Measurements from ENCODE around the gene ARHGEF16.

The ARHGEF16 gene

DNA sequence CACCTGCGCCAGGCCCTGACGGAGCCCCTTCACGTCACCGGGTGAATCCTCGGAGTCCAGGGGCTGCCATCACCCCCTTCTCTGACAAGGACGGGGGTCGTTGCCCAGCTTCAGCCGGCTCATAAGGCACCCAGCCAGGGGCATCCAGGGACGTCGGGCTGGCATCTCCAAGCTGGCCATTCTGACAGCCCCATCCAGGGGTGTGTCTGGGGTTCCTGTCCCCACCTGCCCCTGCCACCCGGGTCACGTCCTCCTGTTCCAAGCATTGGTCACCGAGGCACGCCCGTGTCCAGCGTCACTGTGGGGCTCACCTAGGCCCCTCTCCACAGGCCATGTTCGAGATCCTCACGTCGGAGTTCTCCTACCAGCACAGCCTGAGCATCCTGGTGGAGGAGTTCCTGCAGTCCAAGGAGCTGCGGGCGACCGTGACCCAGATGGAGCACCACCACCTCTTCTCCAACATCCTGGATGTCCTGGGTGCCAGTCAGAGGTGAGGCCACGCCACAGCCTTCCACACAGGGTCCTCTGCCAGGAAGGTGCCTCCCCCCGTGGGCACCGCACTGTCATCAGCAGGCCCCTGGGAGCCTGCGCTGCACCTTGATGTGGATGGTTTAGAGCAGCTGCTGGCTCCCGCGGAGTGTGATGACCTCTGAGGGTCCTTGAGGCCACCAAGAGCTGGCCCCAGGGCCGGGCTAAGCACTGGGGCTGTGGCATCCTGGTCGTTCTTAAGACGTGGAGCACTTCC is 14.8 kb downstream of the ARHGEF16 start:
- DNase-seq, result no peak

DNA sequence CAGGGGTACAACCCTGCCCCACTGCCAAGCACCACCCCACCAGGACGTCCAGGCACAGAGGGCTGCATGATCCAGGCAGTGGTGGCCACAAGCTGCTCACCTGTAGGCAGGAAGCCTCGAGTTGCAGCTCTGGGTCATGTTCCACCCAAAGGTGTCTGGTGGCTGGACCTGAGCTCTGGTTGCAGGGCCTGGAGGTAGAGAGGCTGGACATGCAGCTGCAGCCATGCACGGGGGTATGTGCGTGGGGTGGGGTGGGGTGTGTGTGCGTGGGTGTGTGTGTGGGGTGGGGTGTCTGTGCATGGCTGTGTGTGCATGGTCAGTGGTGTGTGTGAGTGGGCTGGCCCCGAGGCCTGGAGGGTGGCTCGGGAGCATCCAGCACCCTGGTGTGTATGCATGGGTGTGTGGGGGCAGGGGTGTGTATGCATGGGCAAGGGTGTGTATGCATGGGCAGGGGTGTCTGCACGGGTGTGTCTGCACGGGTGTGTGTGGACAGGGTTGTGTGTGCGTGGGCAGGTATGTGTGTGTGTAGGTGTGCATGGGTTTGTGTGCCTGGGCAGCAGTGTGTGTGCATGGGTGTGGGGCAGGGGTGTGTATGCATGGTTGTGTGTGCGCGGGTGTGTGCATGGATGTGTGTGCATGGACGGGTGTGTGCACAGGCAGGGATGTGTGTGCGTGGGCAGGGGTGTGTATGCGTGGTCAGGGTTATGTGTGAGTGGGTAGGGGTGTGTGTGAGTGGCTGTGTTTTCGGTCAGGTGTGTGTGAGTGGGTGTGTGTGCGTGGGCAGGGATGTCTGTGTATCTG is 15.6 kb downstream of the ARHGEF16 start:
- DNase-seq, result no peak

DNA sequence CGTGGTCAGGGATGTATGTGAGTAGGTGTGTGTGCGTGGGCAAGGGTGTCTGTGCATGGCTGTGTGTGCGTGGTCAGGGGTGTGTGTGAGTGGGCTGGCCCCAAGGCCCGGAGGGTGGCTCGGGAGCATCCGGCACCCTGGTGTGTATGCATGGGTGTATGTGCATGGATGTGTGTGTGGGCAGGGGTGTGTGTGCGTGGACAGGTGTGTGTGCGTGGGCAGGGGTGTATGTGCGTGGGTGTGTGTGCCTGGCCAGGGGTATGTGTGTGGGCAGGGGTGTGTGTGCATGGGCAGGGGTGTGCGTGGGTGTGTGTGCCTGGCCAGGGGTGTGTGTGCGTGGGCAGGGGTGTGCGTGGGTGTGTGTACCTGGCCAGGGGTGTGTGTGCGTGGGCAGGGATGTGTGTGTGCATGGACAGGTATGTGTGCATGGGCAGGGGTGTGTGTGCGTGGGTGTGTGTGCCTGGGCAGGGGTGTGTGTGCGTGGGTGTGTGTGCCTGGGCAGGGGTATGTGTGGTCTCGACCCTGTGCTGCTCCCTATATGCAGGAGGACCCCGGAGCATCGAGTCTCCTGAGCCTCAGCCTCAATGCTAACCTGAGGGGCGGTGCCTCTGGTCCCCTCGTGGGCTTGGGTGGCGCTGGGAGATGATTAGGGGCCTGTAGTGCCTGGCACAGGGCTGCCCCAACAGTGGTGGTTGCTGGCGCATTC is 16.3 kb downstream of the ARHGEF16 start:
- no peak for DNase-seq

DNA sequence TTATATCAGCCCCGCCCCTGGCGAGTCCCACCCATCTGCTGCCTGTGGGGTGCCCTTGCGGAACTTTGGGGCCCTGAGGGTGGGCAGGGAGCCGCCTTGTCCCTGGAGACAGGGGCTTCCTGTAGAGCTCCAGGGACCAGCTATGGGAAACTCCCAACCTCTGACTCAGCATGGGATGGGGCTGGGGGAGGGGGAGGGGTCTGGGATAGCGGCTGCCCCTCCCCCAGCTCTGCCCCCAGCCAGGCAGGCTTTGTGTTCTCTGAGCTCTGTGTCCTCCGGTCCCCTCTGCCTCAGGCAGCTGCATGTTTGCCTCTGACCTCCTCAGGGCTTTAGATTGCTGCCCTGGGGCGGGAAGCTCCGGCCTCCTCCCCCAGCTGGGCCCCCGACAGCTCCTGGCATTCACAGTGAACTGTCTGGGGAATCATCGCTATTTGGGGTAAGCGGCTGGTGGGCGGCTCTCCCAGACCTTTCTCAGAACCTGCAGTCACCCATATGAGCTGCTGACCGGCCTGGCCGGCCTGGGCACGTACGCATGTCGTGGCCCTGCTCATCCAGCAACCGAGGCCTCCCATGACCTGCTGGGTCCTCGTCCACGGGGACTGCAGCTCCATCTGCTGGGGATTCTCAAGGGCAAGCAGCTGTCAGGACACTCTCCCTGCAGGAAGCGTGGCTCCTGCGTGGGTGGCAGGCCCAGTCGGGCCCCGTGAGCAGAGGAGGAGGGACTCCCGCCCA is 17.1 kb downstream of the ARHGEF16 start:
- DNase-seq, result no peak

DNA sequence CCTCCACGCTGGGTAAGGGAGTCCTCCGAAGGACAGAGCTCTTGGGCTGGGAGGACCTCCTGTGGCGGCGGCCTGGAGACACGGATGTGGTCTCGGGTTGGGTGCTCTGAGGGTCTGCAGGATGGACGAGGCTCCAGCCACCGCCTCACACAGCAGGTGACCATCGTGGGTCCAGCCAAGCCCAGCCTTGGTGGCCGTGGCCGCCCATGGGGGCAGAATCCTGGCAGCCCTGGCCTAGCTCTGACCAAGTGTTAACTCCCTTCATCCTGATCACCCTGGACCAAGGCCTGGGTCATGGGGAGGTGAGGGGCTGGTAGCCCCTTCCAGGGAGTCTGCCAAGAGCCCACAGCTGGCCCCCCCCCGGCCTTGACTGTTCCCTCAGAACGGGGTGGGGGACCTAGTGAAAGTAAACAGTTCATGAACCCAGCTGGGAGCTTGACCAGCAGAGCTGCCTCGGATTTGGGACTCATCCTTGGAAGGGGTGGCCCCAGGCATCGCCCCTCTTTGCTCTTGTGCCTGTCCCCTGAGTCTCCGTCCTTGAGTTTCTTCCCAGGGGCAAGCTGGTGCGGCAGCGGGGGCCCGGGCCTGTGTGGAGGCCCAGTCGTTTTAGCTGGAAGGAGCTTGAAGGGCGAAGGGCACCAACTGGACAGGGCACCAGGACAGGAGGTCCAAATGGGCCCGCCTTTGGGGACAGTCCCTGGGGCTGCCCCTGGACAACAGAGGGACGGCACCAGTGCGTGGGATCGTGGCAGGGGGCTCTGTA is 17.8 kb downstream of the ARHGEF16 start:
- no peak for DNase-seq

DNA sequence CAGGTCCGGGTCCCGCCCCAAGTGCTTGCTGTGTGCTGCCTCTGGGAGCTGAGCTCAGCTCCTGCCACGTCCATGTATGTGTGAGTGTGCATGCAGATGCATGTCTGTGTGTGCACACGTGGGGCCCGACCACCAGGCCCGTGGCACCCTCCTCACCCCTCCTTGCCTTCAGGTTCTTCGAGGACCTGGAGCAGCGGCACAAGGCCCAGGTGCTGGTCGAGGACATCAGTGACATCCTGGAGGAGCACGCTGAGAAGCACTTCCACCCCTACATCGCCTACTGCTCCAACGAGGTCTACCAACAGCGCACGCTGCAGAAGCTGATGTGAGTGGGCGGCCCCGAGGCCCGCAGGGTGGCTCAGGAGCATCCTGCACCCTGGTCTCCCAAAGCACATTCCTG is 18.4 kb downstream of the ARHGEF16 start:
- no peak for DNase-seq

DNA sequence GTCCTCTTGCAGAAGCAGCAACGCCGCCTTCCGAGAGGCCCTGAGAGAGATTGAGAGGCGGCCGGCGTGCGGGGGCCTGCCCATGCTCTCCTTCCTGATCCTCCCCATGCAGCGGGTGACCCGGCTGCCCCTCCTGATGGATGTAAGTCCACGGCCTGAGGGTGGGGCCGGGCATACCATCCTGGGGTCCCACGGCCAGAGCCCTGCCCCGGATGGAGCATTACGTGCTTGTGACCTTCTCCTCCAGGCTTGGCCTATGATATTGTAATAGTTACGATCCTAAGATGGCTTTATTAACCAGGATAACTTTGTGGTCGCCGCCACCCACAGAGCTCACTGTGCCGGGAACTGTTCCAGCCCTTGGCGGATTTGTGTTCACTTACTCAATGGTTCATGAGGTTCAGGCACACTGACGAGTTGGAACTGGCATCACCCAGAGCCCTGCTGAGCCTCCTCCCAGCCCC is 18.9 kb downstream of the ARHGEF16 start:
- DNase-seq, result peak; percentile 68

DNA sequence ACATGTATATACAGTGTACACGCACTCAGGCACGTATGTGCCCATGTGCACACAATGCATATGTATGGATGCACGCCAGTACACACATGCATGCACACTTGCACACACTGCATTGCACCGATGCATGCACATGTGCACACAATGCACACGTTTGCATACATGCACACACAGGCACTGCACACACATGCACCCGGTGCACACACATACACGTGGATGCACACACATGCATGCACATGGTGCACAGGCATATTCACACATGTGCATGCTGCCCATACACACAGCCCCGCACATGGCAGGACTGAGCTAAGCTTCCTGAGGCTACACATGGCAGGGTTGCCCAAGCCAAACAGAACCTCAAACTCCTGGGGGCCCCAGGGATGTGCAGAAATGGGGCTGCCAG is 19.6 kb downstream of the ARHGEF16 start:
- DNase-seq, result no peak

DNA sequence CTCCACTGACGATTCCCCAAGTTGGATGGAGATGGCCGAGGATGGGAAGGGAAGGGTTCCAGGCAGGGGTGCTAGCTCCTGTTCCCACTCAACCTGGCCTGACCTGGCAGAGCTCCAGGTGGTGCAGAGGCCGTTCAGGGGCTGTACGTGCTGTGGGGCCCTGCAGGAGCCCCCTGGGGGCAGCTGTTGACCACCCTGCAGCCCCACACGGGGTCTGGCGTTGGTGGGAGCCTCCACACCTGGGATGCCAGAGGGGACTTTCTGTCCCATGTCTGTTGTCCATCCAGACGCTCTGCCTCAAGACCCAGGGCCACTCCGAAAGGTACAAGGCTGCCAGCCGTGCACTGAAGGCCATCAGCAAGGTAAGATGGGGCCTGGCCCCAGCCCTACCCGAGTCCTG is 20.0 kb downstream of the ARHGEF16 start:
- no peak for DNase-seq

DNA sequence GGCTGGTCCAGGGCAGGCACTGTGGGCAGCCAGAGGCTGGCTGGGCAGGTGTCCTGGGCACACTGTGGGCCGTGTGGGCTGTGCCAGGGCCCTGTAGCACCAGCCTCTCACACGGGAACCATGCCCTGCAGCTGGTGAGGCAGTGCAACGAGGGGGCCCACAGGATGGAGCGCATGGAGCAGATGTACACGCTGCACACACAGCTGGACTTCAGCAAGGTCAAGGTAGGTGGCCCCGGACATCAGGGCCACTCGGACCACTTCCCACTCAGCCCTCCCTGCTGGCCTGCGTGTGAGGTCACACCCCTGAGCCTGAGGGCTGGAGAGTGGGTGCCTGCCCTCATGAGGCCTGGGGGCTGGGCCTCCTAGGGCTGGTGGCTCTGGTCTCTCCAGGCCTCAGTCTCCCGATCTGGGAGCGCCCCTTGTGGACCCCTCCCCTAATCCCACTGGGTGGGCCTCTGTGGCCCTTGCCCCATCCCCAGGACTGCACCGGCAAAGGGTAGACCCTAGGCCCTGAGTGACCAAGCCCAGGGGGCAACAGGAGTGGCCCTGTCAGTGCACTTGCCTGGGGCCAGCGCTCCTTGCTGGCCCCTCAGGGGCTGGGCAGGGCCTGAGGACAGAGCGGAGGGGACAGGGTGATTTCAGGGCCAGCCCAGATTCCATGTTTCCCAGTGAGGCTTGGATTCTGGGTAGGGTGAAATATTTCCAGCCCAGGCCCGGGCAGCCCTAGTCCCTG is 21.5 kb downstream of the ARHGEF16 start:
- DNase-seq, result no peak

DNA sequence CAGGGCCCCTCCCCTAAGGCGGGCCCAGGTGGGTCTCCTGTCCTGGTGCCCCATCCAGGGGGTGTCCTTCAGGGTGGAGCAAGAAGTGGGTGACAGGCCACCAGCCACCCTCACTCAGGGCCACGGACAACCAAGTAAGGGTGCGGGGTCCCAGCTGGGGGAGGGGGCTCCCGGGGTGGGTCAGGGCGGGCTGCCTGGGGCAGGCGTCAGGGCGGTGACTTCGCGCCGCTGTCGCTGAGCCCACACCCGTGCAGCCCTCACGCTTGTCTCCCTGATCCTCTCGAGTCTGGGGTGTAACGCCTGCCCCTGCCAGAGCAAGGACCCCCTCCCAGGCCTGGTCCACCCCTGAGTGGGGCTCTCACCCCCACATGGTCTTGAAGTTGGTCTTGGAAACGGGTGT is 22.2 kb downstream of the ARHGEF16 start:
- no peak for DNase-seq

DNA sequence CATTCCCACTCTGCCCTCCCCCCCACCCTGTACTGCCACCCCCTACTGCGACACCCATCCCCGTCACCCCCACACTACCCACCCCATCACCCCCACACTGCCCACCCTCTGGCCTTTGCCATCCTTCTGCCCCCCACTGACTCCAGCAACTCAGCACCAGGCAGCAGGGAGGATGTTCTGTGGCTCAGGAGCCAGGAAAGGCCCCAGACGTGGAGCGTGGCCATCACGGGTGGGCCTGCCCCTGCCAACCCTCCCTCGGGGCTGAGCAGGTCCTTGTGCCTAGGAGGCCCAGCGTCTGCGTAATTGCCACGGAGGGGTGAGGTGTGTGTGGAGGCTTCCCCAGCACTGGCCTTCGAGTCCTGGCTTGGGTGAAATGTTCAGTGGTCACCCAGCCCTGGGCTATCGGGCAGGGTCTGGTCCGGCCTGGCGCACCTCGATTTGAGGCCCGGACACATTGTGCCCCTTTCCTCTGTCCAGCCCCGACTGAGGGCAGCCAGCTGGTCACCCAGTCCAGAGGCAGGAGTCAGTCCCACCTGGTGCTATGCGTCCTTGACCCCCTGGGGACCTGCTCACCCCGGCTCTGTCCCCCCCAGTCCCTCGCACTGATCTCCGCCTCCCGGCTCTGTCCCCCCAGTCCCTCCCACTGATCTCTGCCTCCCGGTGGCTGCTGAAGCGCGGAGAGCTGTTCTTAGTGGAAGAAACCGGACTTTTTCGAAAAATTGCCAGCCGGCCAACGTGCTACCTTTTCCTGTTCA is 23.0 kb downstream of the ARHGEF16 start:
- no peak for DNase-seq

DNA sequence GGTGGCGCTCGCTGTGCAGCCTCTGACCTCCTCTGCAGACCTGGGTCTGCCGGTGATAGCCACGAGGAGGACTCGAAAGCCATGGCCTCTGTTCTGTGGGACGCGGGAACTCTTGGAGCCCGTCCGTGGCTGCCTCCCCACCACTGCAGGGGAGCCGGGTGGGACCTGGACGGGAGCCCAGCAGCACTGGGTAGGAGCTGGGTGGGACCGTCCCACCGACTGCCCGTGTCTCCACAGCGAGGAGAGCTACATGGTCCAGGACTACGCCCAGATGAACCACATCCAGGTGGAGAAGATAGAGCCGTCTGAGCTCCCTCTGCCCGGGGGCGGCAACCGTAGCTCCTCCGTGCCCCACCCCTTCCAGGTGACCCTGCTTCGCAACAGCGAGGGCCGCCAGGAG is 23.7 kb downstream of the ARHGEF16 start:
- no peak for DNase-seq

DNA sequence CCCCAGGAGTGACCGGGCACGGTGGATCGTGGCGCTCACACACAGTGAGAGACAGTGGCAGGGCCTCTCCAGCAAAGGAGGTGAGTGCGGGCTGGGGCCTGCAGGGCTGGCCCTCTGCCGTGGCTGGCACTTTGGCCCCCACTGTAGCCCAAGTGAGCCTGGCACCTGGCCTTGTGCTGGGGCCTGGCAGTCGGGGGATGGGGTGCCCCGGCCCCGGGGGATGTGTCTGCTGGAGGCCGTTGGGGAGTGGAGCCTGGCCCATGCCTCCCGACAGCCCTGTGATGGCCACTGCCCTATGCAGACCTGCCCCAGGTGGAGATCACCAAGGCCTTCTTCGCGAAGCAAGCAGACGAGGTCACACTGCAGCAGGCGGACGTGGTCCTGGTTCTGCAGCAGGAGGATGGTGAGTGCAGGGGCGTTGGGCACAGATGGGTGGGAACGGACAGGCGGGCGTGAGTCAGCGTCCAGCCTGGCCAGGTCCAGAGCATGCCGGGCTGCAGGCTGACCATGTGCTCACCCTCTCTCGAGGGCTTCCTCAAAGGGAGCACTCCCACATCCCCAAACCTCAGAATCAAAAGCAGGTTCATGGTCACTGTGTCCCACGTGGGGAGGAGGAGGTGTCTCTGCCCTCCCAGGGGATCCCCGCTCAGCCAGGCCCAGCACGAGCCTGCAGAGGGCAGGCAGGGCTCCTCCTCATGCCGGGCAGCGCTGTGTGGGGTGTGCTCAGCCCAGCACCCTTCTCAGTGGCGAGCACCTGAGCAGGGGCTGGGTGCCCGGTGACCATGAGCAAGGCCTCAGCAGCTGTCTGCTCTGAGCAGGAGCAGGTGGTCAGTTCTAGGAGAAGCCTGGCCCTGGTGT is 25.3 kb downstream of the ARHGEF16 start:
- no peak for DNase-seq

DNA sequence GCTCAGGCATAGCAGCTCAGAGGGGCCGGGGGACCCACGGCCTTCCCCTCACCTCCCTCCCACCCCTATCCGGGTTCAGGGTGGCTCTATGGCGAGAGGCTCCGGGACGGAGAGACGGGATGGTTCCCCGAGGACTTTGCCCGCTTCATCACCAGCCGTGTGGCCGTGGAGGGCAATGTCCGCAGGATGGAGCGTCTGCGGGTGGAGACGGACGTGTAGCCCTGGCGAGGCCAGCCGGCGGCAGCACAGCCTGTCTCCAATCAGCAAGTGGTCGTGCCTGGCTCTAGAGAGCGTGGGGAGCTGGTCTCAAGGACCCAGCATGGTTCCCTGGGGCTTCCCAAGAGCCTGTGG is 25.9 kb downstream of the ARHGEF16 start:
- DNase-seq, result no peak

DNA sequence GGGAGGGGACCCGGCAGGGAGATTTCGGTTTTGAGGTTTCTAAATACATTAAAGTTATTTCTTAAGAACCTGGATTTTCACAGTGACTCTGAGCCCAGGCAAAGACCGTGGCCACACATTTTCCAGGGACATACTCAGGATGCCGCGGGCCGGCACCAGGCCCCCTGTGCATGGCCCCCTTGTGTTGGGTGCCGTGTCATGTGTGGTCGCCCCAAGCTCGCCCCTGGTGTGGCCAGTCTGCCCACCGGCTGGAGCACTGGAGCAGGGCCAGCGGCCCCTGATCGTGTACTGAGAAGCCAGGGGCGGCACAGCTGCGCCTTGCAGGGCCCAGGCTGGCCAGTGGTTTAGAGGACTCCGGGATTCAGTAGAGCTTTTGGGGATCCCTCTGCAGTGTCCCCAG is 26.6 kb downstream of the ARHGEF16 start:
- no peak for DNase-seq

DNA sequence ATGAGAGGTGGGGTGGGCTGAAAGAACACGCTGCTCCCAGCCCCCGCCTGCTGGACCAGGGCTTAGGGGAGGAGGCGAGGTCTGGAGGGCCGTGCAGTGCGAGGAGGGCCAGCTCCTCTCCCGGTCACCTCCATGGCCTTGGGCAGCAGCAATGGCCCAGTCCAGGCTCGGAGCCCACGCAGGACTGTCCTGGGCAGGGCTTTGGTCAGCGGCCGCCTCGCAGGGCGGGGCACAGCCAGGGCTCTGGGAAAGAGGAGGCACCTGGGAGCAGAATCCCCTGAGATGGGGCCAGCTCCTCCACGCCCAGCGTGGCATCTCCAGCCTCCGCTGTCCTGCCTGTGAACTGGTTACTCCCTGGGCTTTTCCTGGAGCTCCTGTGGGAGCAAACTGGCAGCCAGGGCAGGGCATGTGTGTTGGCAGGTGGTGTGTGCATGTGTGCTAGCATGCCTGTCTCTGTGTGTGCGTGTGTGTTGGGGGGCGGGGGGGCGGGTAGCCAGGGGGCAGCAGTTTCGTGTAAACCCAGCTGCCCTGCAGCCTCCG is 27.4 kb downstream of the ARHGEF16 start:
- DNase-seq, result no peak

DNA sequence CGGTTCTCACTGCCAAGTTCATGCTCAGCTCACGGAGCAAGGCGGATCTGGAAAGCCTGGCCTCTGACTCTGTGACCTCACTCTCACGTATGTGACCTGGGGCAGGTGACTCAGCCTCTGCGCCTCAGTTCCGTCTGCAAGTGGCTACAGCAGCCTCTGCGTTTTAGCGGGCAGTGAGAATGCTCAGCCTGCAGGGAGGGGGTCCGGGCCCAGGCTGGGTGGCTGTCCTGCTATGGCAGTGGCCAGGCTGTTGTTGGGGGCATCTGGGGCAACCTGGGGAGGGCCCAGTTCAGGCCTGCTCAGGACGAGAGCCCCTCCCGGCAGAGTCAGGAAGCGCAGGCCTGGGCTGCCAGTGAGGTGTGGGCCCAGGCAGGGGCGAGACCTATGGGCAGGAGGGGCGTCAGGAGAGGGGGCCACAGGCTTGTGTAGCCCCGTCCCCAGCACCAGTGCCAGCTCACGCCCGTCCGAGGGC is 27.9 kb downstream of the ARHGEF16 start:
- DNase-seq, result no peak

DNA sequence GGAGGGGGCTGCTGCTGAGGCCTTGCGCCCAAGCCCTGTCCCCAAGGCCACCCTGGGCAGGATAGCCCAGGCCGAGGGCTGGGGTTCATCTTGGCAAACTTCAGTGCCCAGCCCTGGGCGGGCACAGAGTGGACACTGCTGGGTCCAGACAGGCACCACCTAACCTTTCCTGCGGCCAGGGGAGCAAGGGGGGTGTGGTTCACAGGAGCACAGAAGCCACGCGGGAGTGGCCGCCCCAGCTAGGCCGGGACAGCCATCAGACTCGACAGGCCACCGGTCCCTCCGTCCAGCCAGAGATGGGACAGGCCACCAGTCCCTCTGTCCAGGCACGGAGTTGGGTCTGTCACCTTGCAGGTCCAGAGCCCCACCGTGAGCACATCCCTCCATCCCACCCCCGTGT is 28.9 kb downstream of the ARHGEF16 start:
- no peak for DNase-seq

Data from right forelimb (tissue), 1 donor.